Measurements from ENCODE around the gene FBXW10. TPM values are rescaled to one million over a fixed set of nuclear protein-coding genes. Genes with fewer than 3 reads are reported as not detected.
A peak's percentile ranks its signal among the peaks of the same experiment; 100 is the strongest.
"Not testable (repeated sequence)": the region's sequence is repeated elsewhere in the genome, so short reads cannot be mapped to it uniquely, and the experiment has no call there.

FBXW10 gene
- total RNA-seq, 1 donor from 2014 or later, result not detected

DNA sequence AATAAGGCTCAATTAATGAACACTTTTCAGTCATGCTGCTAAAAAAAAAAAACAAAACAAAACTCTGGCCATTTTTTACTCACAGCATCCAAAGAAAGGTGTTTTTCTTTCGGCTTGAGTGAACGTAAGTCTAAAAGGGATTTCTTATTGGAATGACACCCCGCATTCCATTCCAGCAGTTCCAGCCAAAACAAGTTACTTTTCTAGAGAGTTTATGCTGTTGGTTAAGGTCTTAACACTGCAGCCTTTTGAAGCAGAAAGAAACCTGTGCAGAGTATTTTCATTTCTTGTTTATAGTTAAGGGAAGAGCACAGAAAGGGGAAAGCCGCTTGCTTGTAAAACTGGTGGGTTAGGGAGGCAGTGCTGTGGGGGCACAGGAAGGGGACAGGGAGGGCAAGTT is 27.2 kb downstream of the FBXW10 start:
- H3K27me3 Mint-ChIP-seq (ENCODE audit: low read depth); intact Hi-C loops (cut with micrococcal nuclease); H3K36me3 Mint-ChIP-seq (ENCODE audit: low read depth); DNase-seq (ENCODE audit: low spot score); H3K27ac Mint-ChIP-seq; H3K9me3 Mint-ChIP-seq; H3K4me3 Mint-ChIP-seq (ENCODE audit: low read depth); H3K4me1 Mint-ChIP-seq (ENCODE audit: low read depth): not testable (repeated sequence)

DNA sequence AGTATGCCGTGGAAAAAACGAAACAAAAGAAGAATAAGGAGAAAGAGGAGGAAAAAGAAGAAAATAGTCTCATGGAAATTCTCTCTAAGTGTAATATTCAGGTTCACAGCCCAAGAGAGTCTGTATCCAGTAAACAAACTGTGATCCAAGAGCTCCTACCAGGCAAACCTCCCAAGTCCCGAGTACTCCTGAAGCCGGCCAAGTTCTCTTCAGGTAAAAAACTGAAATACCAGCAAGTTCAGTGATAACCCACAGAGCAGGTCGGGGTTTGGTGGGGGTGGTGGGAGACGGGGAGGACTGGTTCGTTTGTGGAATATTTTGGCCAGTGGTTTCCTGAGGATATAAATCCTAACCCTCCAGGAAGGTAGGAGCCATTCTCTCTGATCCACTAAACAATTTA is 28.6 kb downstream of the FBXW10 start:
- Mint-ChIP-seq H3K27ac (no peak overlapping the region), H3K36me3 (ENCODE audit: low read depth) (no peaks in the 10 kb centered on the region), H3K4me1 (ENCODE audit: low read depth) (no peaks in the 10 kb centered on the region), H3K4me3 (ENCODE audit: low read depth) (no peak overlapping the region), H3K27me3 (ENCODE audit: low read depth) (peaks cover 7% of the 10 kb centered on the region), H3K9me3 (no peaks in the 10 kb centered on the region)
- DNase-seq (ENCODE audit: low spot score), result no peak
- intact Hi-C loops (cut with micrococcal nuclease), result no loop called here

DNA sequence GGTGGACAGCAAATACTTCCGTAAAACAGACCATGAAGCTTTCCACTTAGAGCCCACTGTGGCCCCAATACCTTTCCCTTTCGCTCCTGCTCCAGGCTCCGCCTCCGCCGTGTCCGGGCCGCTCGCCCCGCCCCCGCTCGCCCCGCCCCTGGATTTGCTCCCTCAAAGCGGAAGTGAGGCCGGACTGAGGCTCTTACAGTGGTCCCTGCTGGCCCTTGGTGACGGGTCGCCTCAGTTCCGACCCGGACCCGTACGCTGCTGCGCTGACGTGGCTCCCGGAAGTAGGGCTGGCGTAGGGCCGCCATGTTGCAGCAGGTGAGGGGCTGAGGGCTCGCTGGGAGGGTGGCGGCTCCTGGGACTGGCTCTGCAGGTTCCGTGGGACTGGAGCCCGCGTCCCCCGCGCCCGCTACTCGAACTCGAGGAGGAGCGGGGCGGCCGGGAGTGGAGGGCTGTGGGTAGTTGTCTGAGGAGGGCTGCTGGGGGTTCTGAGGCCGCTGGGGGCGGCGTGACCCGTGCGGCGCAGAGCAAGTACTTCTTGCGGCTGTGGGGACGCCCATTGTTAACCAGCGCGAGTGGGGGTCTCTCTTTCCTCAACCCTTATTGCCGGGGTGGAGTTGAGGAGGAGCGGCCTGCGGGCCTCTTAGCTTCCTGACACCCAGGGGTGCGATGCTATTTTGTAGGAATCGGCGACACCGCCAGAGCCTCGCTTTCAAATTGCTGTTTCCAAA is 37.3 kb downstream of the FBXW10 start, which contains the start of gene TVP23B:
TSS of gene TVP23B (plus strand) at position 193 of the 728 bp plus-strand sequence. CDS start at position 304, 111 bp downstream.
- peak within 1 kb of the TSS; percentile 97 for H3K27ac Mint-ChIP-seq
- peak; percentile 86 for DNase-seq (ENCODE audit: low spot score)
- peak within 1 kb of the TSS; percentile 93 for H3K4me3 Mint-ChIP-seq (ENCODE audit: low read depth)
- H3K4me1 Mint-ChIP-seq (ENCODE audit: low read depth), result peaks cover 19% of the 10 kb centered on the region
- intact Hi-C loops (cut with micrococcal nuclease); H3K27me3 Mint-ChIP-seq (ENCODE audit: low read depth); H3K9me3 Mint-ChIP-seq: not testable (repeated sequence)
- H3K36me3 Mint-ChIP-seq (ENCODE audit: low read depth), result peaks cover 13% of the 10 kb centered on the region

DNA sequence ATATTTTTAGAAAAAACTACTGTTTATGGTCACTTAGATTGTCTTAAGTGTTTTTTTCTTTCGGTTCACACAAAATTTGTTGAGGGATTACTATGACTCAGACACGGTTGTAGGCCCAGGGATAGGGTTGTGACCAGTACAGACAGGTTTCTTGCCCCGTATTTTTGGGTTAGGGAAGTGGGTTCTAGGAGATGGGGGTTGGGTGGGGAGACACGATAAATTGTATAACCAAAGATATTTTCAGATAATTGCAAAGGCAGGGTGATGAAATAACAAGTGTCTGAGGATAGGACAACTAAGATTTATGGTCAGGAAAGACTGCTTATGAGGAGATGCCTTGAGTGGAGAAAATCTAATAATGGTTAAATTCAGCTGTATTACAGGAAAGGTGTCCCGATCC is 38.0 kb downstream of the FBXW10 start:
- peaks cover 13% of the 10 kb centered on the region for H3K36me3 Mint-ChIP-seq (ENCODE audit: low read depth)
- intact Hi-C loops (cut with micrococcal nuclease); H3K27me3 Mint-ChIP-seq (ENCODE audit: low read depth); DNase-seq (ENCODE audit: low spot score); H3K9me3 Mint-ChIP-seq: not testable (repeated sequence)
- peaks cover 20% of the 10 kb centered on the region for H3K4me1 Mint-ChIP-seq (ENCODE audit: low read depth)
- H3K27ac Mint-ChIP-seq, result peak overlapping the region; percentile 75
- H3K4me3 Mint-ChIP-seq (ENCODE audit: low read depth), result peak overlapping the region; percentile 77

- H3K4me1 Mint-ChIP-seq (ENCODE audit: low read depth), result peaks cover 25% of the 10 kb centered on the region
- H3K9me3 Mint-ChIP-seq; DNase-seq (ENCODE audit: low spot score); intact Hi-C loops (cut with micrococcal nuclease); H3K27me3 Mint-ChIP-seq (ENCODE audit: low read depth); H3K4me3 Mint-ChIP-seq (ENCODE audit: low read depth); H3K27ac Mint-ChIP-seq: not testable (repeated sequence)
- peaks cover 22% of the 10 kb centered on the region for H3K36me3 Mint-ChIP-seq (ENCODE audit: low read depth)
Observed at GRCh38 chr17:18785933-18786332, 42.1 kb downstream of the FBXW10 start.

DNA sequence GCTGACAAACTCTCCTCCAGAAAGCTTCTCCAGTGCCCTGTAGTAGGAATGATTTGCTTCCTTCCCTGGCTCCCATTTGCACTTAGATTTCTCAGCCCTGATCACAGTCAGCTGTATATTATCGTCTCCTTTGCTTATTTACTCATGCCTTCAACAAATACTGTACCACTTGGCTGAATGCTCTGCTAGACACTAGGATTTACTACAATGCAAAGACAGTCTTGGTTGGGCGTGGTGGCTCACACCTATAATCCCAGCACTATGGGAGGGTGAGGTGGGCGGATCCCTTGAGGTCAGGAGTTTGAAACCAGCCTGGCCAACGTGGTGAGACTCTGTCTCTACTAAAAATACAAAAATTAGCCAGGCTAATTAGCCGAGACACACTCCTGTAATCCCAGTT is 43.0 kb downstream of the FBXW10 start:
- Mint-ChIP-seq H3K4me1 (ENCODE audit: low read depth) (peaks cover 25% of the 10 kb centered on the region), H3K36me3 (ENCODE audit: low read depth) (peaks cover 25% of the 10 kb centered on the region)
- H3K27me3 Mint-ChIP-seq (ENCODE audit: low read depth); DNase-seq (ENCODE audit: low spot score); H3K27ac Mint-ChIP-seq; H3K4me3 Mint-ChIP-seq (ENCODE audit: low read depth); H3K9me3 Mint-ChIP-seq; intact Hi-C loops (cut with micrococcal nuclease): not testable (repeated sequence)

DNA sequence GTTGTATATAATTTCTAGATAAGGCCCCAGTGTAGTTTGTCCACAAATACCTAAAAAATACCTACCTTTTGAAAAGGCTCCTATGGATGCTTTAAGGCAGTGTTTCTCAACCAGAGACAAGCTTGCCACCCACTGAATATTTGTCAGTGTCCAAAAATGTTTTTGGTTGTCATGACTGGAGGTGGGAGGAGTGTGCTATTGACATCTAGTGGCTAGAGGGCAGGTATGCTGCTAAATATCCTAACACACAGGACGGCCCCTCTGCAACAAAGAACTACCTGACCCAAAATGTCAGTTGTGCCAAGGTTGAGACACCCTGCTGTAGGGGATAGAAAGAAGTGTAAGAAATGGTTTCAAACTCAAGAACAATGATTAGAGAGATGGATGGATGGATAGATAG is 47.5 kb downstream of the FBXW10 start:
- peaks cover 23% of the 10 kb centered on the region for H3K36me3 Mint-ChIP-seq (ENCODE audit: low read depth)
- DNase-seq (ENCODE audit: low spot score); intact Hi-C loops (cut with micrococcal nuclease); H3K9me3 Mint-ChIP-seq; H3K4me3 Mint-ChIP-seq (ENCODE audit: low read depth); H3K27me3 Mint-ChIP-seq (ENCODE audit: low read depth); H3K27ac Mint-ChIP-seq: not testable (repeated sequence)
- H3K4me1 Mint-ChIP-seq (ENCODE audit: low read depth), result peaks cover 19% of the 10 kb centered on the region

GRCh38 chr17:18794841-18795240 is 51.0 kb downstream of the FBXW10 start:
- DNase-seq (ENCODE audit: low spot score); H3K9me3 Mint-ChIP-seq; H3K4me1 Mint-ChIP-seq (ENCODE audit: low read depth); H3K4me3 Mint-ChIP-seq (ENCODE audit: low read depth); H3K27ac Mint-ChIP-seq; intact Hi-C loops (cut with micrococcal nuclease); H3K27me3 Mint-ChIP-seq (ENCODE audit: low read depth): not testable (repeated sequence)
- peaks cover 35% of the 10 kb centered on the region for H3K36me3 Mint-ChIP-seq (ENCODE audit: low read depth)

GRCh38 chr17:18796887-18797286 is 53.0 kb downstream of the FBXW10 start:
- peaks cover 41% of the 10 kb centered on the region for H3K36me3 Mint-ChIP-seq (ENCODE audit: low read depth)
- DNase-seq (ENCODE audit: low spot score); intact Hi-C loops (cut with micrococcal nuclease): not testable (repeated sequence)

GRCh38 chr17:18803458-18804245 is 59.8 kb downstream of the FBXW10 start:
- H3K9me3 Mint-ChIP-seq; H3K4me1 Mint-ChIP-seq (ENCODE audit: low read depth); DNase-seq (ENCODE audit: low spot score); intact Hi-C loops (cut with micrococcal nuclease); H3K4me3 Mint-ChIP-seq (ENCODE audit: low read depth); H3K27me3 Mint-ChIP-seq (ENCODE audit: low read depth); H3K27ac Mint-ChIP-seq: not testable (repeated sequence)
- peaks cover 32% of the 10 kb centered on the region for H3K36me3 Mint-ChIP-seq (ENCODE audit: low read depth)

More at GRCh38 chr17:18796887-18797286, 53.0 kb downstream of the FBXW10 start:
- not testable (repeated sequence) for H3K9me3 Mint-ChIP-seq; H3K27me3 Mint-ChIP-seq (ENCODE audit: low read depth); H3K4me3 Mint-ChIP-seq (ENCODE audit: low read depth); H3K4me1 Mint-ChIP-seq (ENCODE audit: low read depth); H3K27ac Mint-ChIP-seq

DNA sequence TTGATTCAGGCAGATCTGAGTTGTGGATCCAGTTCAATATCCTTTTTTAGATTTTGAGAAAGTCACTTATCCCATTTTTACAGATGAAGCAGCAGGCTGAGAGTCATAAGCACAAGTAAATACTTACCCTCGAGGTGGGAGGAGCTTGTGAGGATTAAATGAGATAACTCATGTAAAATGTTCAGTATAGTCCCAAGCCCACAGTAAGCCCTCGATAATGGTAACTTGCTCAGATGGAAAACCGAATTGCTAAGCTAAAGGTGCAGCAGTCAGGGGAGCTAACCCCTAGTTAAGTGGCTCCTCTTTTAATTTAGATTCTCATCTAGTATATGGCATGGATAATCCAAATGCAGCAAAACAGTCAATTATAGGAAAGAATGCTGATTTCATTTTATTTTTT is 72.1 kb downstream of the FBXW10 start:
- H3K4me1 Mint-ChIP-seq (ENCODE audit: low read depth); H3K36me3 Mint-ChIP-seq (ENCODE audit: low read depth); H3K9me3 Mint-ChIP-seq; DNase-seq (ENCODE audit: low spot score); H3K4me3 Mint-ChIP-seq (ENCODE audit: low read depth); H3K27me3 Mint-ChIP-seq (ENCODE audit: low read depth); H3K27ac Mint-ChIP-seq; intact Hi-C loops (cut with micrococcal nuclease): not testable (repeated sequence)

GRCh38 chr17:18816489-18817371 is 72.9 kb downstream of the FBXW10 start:
- intact Hi-C loops (cut with micrococcal nuclease); H3K9me3 Mint-ChIP-seq; H3K27ac Mint-ChIP-seq; H3K27me3 Mint-ChIP-seq (ENCODE audit: low read depth); H3K4me3 Mint-ChIP-seq (ENCODE audit: low read depth); H3K36me3 Mint-ChIP-seq (ENCODE audit: low read depth): not testable (repeated sequence)
- DNase-seq (ENCODE audit: low spot score), result peak; percentile 18
- H3K4me1 Mint-ChIP-seq (ENCODE audit: low read depth), result peaks cover 11% of the 10 kb centered on the region

All from activated T-helper 2 cell treated with anti-CD3 and anti-CD28 coated beads, Interferon-gamma antibody, Interleukin-2, Interleukin-4, amounts not matched to agents 10 μg/mL and 5 μg/mL and 100 μg/mL, durations not matched to agents 14 hours and 24 hours and 36 hours (primary cell).